Measurements from ENCODE around the gene ZNF280C.
"Not testable (repeated sequence)": the region's sequence is repeated elsewhere in the genome, so short reads cannot be mapped to it uniquely, and the experiment has no call there.

The ZNF280C gene

GRCh38 chrX:130253916-130254315 lies 14.8 kb downstream of the ZNF280C start:
- Histone ChIP-seq H3K36me3 (ENCODE audit: control insufficient read depth in 1 of 2, insufficient read depth in 2 of 2, low read length in 2 of 2) (no peaks in the 10 kb centered on the region), H3K4me1 (ENCODE audit: control insufficient read depth in 1 of 2, insufficient read depth in 2 of 2, low read length in 2 of 2) (no peaks in the 10 kb centered on the region), H3K9me3 (ENCODE audit: control insufficient read depth in 1 of 2, low read length in 2 of 2) (no peaks in the 10 kb centered on the region), H3K27ac (ENCODE audit: low read length) (no peak overlapping the region), H3K27me3 (ENCODE audit: low read depth, low read length) (no peaks in the 10 kb centered on the region), H3K4me3 (ENCODE audit: low read depth in 1 of 2, low read length in 2 of 2) (no peak overlapping the region)

GRCh38 chrX:130251671-130252070 lies 17.0 kb downstream of the ZNF280C start:
- Histone ChIP-seq H3K4me1 (ENCODE audit: control insufficient read depth in 1 of 2, insufficient read depth in 2 of 2, low read length in 2 of 2) (no peaks in the 10 kb centered on the region), H3K27ac (ENCODE audit: low read length) (no peak overlapping the region), H3K36me3 (ENCODE audit: control insufficient read depth in 1 of 2, insufficient read depth in 2 of 2, low read length in 2 of 2) (no peaks in the 10 kb centered on the region), H3K27me3 (ENCODE audit: low read depth, low read length) (no peaks in the 10 kb centered on the region), H3K9me3 (ENCODE audit: control insufficient read depth in 1 of 2, low read length in 2 of 2) (no peaks in the 10 kb centered on the region), H3K4me3 (ENCODE audit: low read depth in 1 of 2, low read length in 2 of 2) (no peak overlapping the region)

- H3K27ac ChIP-seq (ENCODE audit: low read length), result no peak overlapping the region
- H3K9me3 ChIP-seq (ENCODE audit: control insufficient read depth in 1 of 2, low read length in 2 of 2), result no peaks in the 10 kb centered on the region
- no peak overlapping the region for H3K4me3 ChIP-seq (ENCODE audit: low read depth in 1 of 2, low read length in 2 of 2)
- peaks cover 0 to 1% of the 10 kb centered on the region in 2 donors for H3K36me3 ChIP-seq (ENCODE audit: control insufficient read depth in 1 of 2, insufficient read depth in 2 of 2, low read length in 2 of 2)
- H3K4me1 ChIP-seq (ENCODE audit: control insufficient read depth in 1 of 2, insufficient read depth in 2 of 2, low read length in 2 of 2), result no peaks in the 10 kb centered on the region
- no peaks in the 10 kb centered on the region for H3K27me3 ChIP-seq (ENCODE audit: low read depth, low read length)
These were observed 20.7 kb downstream of the ZNF280C start for GRCh38 chrX:130247996-130248395.

DNA sequence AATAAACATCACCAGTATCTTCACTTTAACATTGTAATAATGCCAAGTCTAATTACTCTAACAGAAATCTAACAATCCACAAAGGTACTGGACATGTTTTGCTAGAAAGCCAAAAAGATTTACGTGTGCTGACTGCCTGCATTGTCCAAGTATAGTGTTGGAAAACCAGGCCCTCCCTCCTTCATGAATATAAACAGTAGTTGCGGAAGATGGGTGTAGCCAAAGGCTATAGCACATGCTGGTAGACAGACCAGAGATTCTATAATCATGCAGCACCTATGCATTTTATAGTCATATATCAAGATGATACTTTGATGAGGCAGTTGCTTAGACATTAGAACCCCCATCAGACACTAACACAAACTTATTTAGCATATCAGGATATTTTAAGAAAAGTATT lies 22.6 kb downstream of the ZNF280C start:
- H3K4me1 ChIP-seq (ENCODE audit: control insufficient read depth in 1 of 2, insufficient read depth in 2 of 2, low read length in 2 of 2), result no peaks in the 10 kb centered on the region
- no peak overlapping the region for H3K27ac ChIP-seq (ENCODE audit: low read length)
- no peaks in the 10 kb centered on the region for H3K9me3 ChIP-seq (ENCODE audit: control insufficient read depth in 1 of 2, low read length in 2 of 2)
- no peak overlapping the region for H3K4me3 ChIP-seq (ENCODE audit: low read depth in 1 of 2, low read length in 2 of 2)
- H3K27me3 ChIP-seq (ENCODE audit: low read depth, low read length), result no peaks in the 10 kb centered on the region
- H3K36me3 ChIP-seq (ENCODE audit: control insufficient read depth in 1 of 2, insufficient read depth in 2 of 2, low read length in 2 of 2), result peaks cover 0 to 13% of the 10 kb centered on the region in 2 donors

- no peak overlapping the region for H3K27ac ChIP-seq (ENCODE audit: low read length)
- peaks cover 0 to 14% of the 10 kb centered on the region in 2 donors for H3K36me3 ChIP-seq (ENCODE audit: control insufficient read depth in 1 of 2, insufficient read depth in 2 of 2, low read length in 2 of 2)
- no peaks in the 10 kb centered on the region for H3K27me3 ChIP-seq (ENCODE audit: low read depth, low read length)
- H3K4me1 ChIP-seq (ENCODE audit: control insufficient read depth in 1 of 2, insufficient read depth in 2 of 2, low read length in 2 of 2), result no peaks in the 10 kb centered on the region
- H3K9me3 ChIP-seq (ENCODE audit: control insufficient read depth in 1 of 2, low read length in 2 of 2), result no peaks in the 10 kb centered on the region
- H3K4me3 ChIP-seq (ENCODE audit: low read depth in 1 of 2, low read length in 2 of 2), result no peak overlapping the region
These were observed 23.3 kb downstream of the ZNF280C start for GRCh38 chrX:130245441-130245840.

GRCh38 chrX:130231184-130231583 lies 37.5 kb downstream of the ZNF280C start:
- not testable (repeated sequence) for H3K36me3 ChIP-seq (ENCODE audit: control insufficient read depth in 1 of 2, insufficient read depth in 2 of 2, low read length in 2 of 2); H3K9me3 ChIP-seq (ENCODE audit: control insufficient read depth in 1 of 2, low read length in 2 of 2)

GRCh38 chrX:130228871-130229270 lies 39.8 kb downstream of the ZNF280C start:
- Histone ChIP-seq H3K27me3 (ENCODE audit: low read depth, low read length) (no peaks in the 10 kb centered on the region), H3K27ac (ENCODE audit: low read length) (no peak overlapping the region), H3K9me3 (ENCODE audit: control insufficient read depth in 1 of 2, low read length in 2 of 2) (no peaks in the 10 kb centered on the region), H3K4me3 (ENCODE audit: low read depth in 1 of 2, low read length in 2 of 2) (no peak overlapping the region), H3K4me1 (ENCODE audit: control insufficient read depth in 1 of 2, insufficient read depth in 2 of 2, low read length in 2 of 2) (no peaks in the 10 kb centered on the region), H3K36me3 (ENCODE audit: control insufficient read depth in 1 of 2, insufficient read depth in 2 of 2, low read length in 2 of 2) (peaks cover 0 to 7% of the 10 kb centered on the region in 2 donors)

More at GRCh38 chrX:130231184-130231583, 37.5 kb downstream of the ZNF280C start:
- not testable (repeated sequence) for H3K4me3 ChIP-seq (ENCODE audit: low read depth in 1 of 2, low read length in 2 of 2); H3K27me3 ChIP-seq (ENCODE audit: low read depth, low read length); H3K27ac ChIP-seq (ENCODE audit: low read length); H3K4me1 ChIP-seq (ENCODE audit: control insufficient read depth in 1 of 2, insufficient read depth in 2 of 2, low read length in 2 of 2)

DNA sequence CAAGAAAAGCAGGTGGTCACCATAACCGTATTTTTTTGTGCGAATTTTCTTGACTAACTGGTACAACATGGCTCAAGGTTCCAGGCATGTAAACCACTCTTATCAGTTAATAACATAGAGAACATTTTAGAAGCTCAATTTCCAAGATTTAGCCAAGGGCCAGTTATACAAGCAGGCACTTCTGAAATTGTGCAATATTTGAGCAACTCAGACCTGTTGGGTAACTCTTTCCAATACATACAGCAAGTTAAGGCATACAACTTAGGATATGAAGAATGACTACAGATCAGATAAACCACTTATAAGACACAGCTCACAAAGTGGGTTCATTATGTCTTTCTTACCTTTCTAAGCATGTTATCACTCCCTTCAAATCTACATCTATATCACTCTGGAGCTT lies 43.9 kb downstream of the ZNF280C start:
- H3K36me3 ChIP-seq (ENCODE audit: control insufficient read depth in 1 of 2, insufficient read depth in 2 of 2, low read length in 2 of 2), result peaks cover 0 to 7% of the 10 kb centered on the region in 2 donors
- no peaks in the 10 kb centered on the region for H3K9me3 ChIP-seq (ENCODE audit: control insufficient read depth in 1 of 2, low read length in 2 of 2)
- no peak overlapping the region for H3K4me3 ChIP-seq (ENCODE audit: low read depth in 1 of 2, low read length in 2 of 2)
- H3K27me3 ChIP-seq (ENCODE audit: low read depth, low read length), result no peaks in the 10 kb centered on the region
- no peak overlapping the region for H3K27ac ChIP-seq (ENCODE audit: low read length)
- H3K4me1 ChIP-seq (ENCODE audit: control insufficient read depth in 1 of 2, insufficient read depth in 2 of 2, low read length in 2 of 2), result no peaks in the 10 kb centered on the region

DNA sequence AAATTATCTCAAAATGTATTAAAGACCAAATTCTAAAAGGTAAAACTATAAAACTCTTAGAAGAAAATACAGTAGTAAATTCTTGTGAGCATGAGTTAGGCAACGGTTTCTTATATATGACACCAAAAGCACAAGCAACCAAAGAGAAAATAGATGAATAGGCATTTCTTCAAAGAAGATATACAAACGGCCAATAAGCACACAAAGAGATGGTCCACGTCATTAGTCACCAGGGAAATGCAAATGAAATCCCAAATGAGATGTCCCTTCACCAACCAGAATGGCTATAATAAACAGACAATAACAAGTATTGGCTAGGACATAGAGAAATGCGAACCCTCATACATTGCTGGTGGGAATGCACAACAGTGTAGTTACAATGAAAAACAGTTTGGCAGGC lies 52.4 kb downstream of the ZNF280C start:
- peaks cover 0 to 7% of the 10 kb centered on the region in 2 donors for H3K36me3 ChIP-seq (ENCODE audit: control insufficient read depth in 1 of 2, insufficient read depth in 2 of 2, low read length in 2 of 2)
- H3K27me3 ChIP-seq (ENCODE audit: low read depth, low read length), result no peaks in the 10 kb centered on the region
- H3K4me3 ChIP-seq (ENCODE audit: low read depth in 1 of 2, low read length in 2 of 2), result no peak overlapping the region
- H3K9me3 ChIP-seq (ENCODE audit: control insufficient read depth in 1 of 2, low read length in 2 of 2), result no peaks in the 10 kb centered on the region
- H3K4me1 ChIP-seq (ENCODE audit: control insufficient read depth in 1 of 2, insufficient read depth in 2 of 2, low read length in 2 of 2), result no peaks in the 10 kb centered on the region
- H3K27ac ChIP-seq (ENCODE audit: low read length), result no peak overlapping the region

DNA sequence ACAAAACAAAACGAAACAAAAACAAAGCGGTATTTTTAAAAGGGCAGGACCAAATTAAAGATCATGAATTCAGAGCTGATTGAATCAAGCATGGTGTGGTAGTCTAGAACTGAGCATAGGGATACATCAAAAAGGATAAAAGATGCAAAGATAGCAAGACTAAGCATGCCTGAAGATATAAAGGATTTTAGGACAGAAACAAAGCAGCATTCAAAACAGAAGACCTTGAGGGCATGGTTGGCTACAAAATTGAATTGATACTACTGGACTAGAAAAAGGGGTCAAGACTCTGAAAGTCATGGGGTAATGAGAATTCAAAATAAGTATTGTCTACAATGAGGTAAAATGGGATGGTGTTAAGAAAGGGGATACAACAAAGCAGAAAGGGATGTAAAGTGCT lies 55.3 kb downstream of the ZNF280C start:
- H3K4me1 ChIP-seq (ENCODE audit: control insufficient read depth in 1 of 2, insufficient read depth in 2 of 2, low read length in 2 of 2), result no peaks in the 10 kb centered on the region
- H3K4me3 ChIP-seq (ENCODE audit: low read depth in 1 of 2, low read length in 2 of 2), result no peak overlapping the region
- H3K9me3 ChIP-seq (ENCODE audit: control insufficient read depth in 1 of 2, low read length in 2 of 2), result no peaks in the 10 kb centered on the region
- H3K36me3 ChIP-seq (ENCODE audit: control insufficient read depth in 1 of 2, insufficient read depth in 2 of 2, low read length in 2 of 2), result peaks cover 0 to 7% of the 10 kb centered on the region in 2 donors
- H3K27ac ChIP-seq (ENCODE audit: low read length), result no peak overlapping the region
- no peaks in the 10 kb centered on the region for H3K27me3 ChIP-seq (ENCODE audit: low read depth, low read length)

DNA sequence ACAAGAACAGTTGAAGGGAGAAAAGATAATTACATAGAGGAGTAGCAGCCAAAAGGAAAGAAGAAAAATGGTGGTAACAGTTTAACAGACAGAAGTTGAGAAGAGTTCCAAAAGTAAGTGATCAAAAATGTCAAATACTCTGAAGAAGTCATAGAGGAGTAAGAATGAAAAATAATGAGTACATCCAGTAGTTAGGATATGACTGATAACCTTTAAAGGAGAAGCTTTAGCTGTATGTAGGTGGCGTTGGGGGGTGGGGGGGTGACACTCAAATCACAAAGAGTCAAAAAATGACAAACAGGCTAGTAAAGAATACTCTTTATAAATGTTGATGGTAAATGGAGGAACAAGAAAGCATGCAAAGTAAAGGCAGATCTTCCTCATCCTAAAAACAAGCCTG lies 56.3 kb downstream of the ZNF280C start:
- Histone ChIP-seq H3K27ac (ENCODE audit: low read length) (no peak overlapping the region), H3K4me1 (ENCODE audit: control insufficient read depth in 1 of 2, insufficient read depth in 2 of 2, low read length in 2 of 2) (no peaks in the 10 kb centered on the region), H3K4me3 (ENCODE audit: low read depth in 1 of 2, low read length in 2 of 2) (no peak overlapping the region), H3K27me3 (ENCODE audit: low read depth, low read length) (no peaks in the 10 kb centered on the region), H3K36me3 (ENCODE audit: control insufficient read depth in 1 of 2, insufficient read depth in 2 of 2, low read length in 2 of 2) (peaks cover 0 to 7% of the 10 kb centered on the region in 2 donors), H3K9me3 (ENCODE audit: control insufficient read depth in 1 of 2, low read length in 2 of 2) (no peaks in the 10 kb centered on the region)

GRCh38 chrX:130211415-130212186 lies 57.1 kb downstream of the ZNF280C start:
- Histone ChIP-seq H3K4me3 (ENCODE audit: low read depth in 1 of 2, low read length in 2 of 2) (no peak overlapping the region), H3K27me3 (ENCODE audit: low read depth, low read length) (no peaks in the 10 kb centered on the region), H3K36me3 (ENCODE audit: control insufficient read depth in 1 of 2, insufficient read depth in 2 of 2, low read length in 2 of 2) (peaks cover 0 to 4% of the 10 kb centered on the region in 2 donors), H3K4me1 (ENCODE audit: control insufficient read depth in 1 of 2, insufficient read depth in 2 of 2, low read length in 2 of 2) (no peaks in the 10 kb centered on the region), H3K9me3 (ENCODE audit: control insufficient read depth in 1 of 2, low read length in 2 of 2) (no peaks in the 10 kb centered on the region), H3K27ac (ENCODE audit: low read length) (no peak overlapping the region)

Measured in muscle layer of duodenum (tissue), 2 donors.